Esophagus squamous epithelium (tissue), 5 donors: ENCODE measurements around the gene ZDHHC14. TPM values are rescaled to one million over a fixed set of nuclear protein-coding genes. Genes with fewer than 3 reads are reported as not detected.
"Not testable (repeated sequence)": the region's sequence is repeated elsewhere in the genome, so short reads cannot be mapped to it uniquely, and the experiment has no call there.

Experiments used
- DNase-seq: peaks from one replicate; lab custom pipeline; 2025; lab: John Stamatoyannopoulos, UW
- H3K27ac ChIP-seq, 4 donors: fragments of 200-600 bp; sonication (generic); one replicate each; pipeline ENCODE4 v1.5.1; 2016 to 2019; ENCODE audit warnings: mild to moderate bottlenecking in 1 of 4
- H3K27me3 ChIP-seq, 4 donors: fragments of 200-600 bp; sonication (generic); 1 replicate in 3 of 4; 2 replicates in 1 of 4; pipeline versions ENCODE4 v1.5.1 to v1.6.0; 2017 to 2021; ENCODE audit warnings: antibody characterized with exemption in 1 of 4
- H3K36me3 ChIP-seq, 3 donors: fragments of 200-600 bp; sonication (generic); one replicate each; pipeline ENCODE4 v1.5.1; 2016 to 2019
- H3K4me1 ChIP-seq, 3 donors: fragments of 200-600 bp; sonication (generic); one replicate each; pipeline ENCODE4 v1.5.1; 2017 to 2019
- H3K4me3 ChIP-seq, 4 donors: fragments of 200-600 bp; sonication (generic); 1 replicate in 3 of 4; 2 replicates in 1 of 4; pipeline ENCODE4 v1.5.1; 2016 to 2019; ENCODE audit warnings: mild to moderate bottlenecking in 2 of 4, moderate library complexity in 1 of 4
- H3K9me3 ChIP-seq, 3 donors: fragments of 200-600 bp; sonication (generic); one replicate each; pipeline ENCODE4 v1.5.1; 2016 to 2019
- POLR2A ChIP-seq, 4 donors: fragments of 450-650 bp; IDR thresholded peaks; one replicate each; pipeline ENCODE4 v1.6.1; 2017; ENCODE audit warnings: antibody characterized with exemption in 4 of 4, mild to moderate bottlenecking in 4 of 4, moderate library complexity in 3 of 4
- WGBS, 2 donors: methylation state at CpG; one replicate each; pipeline ENCODE4 v1.1.5; 2018; 5-methylcytosine and 5-hydroxymethylcytosine counted together
- intact Hi-C: fragments of 100-400 bp; cut with DNase I; formaldehyde crosslinking; loops from one replicate; pipeline ENCODE4 v1.15.0; 2022
- total RNA-seq, 4 donors: library from RNA; depleted of rRNA; stranded (reverse); fragments of >200 nt; gene quantifications; one replicate each; pipeline ENCODE4 v1.1.0, GENCODE V29; 2016
- TF ChIP-seq, protein P1 (sequence below), 6 experiments: fragments of 450-650 bp in 4 of 6; fragments of 200-600 bp in 2 of 6; sonication (generic) in 2 of 6; IDR thresholded peaks; one replicate each; pipeline ENCODE4 v1.5.1; 2016 to 2019; ENCODE audit warnings: antibody characterized with exemption in 6 of 6, mild to moderate bottlenecking in 4 of 6, moderate library complexity in 4 of 6
- donor health status: DM: yes; HTN: yes; CAD: no.

Gene ZDHHC14
- total RNA-seq, 4 donors from 2014 or later, result 6.1 to 15.6 (median 6.9) TPM

DNA sequence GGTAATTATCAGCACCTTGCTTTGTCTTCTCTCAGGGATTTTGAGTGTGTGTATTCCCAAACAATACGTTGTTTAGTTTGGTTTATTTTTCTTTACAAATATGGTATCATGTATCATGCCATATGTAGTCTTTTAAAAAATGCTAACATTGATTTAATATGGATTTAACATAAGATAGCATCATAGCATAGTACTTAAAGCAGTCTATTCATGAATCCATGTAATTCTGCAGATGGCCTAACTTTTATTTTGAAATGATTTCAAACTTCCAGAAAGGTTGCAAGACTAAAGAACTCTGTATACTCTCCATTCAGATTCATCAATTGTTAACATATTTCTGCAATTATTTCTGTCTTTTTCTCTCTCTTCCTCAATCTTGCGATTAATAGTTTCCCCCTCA is 7.9 kb downstream of the ZDHHC14 start:
- Histone ChIP-seq H3K27ac (no peak overlapping the region), H3K4me1 (peaks cover 0 to 1% (median 0%) of the 10 kb centered on the region in 3 donors), H3K27me3 (no peaks in the 10 kb centered on the region), H3K36me3 (no peaks in the 10 kb centered on the region), H3K9me3 (peaks cover 0 to 15% (median 0%) of the 10 kb centered on the region in 3 donors), H3K4me3 (no peak overlapping the region)
- DNase-seq, result no peak
- intact Hi-C loops, result no loop called here
- 90 to 93% methylated on average over 2 of the region's 2 CpGs for WGBS, 2 donors
- TF ChIP-seq, protein P1, sequence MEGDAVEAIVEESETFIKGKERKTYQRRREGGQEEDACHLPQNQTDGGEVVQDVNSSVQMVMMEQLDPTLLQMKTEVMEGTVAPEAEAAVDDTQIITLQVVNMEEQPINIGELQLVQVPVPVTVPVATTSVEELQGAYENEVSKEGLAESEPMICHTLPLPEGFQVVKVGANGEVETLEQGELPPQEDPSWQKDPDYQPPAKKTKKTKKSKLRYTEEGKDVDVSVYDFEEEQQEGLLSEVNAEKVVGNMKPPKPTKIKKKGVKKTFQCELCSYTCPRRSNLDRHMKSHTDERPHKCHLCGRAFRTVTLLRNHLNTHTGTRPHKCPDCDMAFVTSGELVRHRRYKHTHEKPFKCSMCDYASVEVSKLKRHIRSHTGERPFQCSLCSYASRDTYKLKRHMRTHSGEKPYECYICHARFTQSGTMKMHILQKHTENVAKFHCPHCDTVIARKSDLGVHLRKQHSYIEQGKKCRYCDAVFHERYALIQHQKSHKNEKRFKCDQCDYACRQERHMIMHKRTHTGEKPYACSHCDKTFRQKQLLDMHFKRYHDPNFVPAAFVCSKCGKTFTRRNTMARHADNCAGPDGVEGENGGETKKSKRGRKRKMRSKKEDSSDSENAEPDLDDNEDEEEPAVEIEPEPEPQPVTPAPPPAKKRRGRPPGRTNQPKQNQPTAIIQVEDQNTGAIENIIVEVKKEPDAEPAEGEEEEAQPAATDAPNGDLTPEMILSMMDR (IDR thresholded peaks at IDR 0.05), result no peak
- no peak for TF ChIP-seq POLR2A (IDR thresholded peaks at IDR 0.05)

DNA sequence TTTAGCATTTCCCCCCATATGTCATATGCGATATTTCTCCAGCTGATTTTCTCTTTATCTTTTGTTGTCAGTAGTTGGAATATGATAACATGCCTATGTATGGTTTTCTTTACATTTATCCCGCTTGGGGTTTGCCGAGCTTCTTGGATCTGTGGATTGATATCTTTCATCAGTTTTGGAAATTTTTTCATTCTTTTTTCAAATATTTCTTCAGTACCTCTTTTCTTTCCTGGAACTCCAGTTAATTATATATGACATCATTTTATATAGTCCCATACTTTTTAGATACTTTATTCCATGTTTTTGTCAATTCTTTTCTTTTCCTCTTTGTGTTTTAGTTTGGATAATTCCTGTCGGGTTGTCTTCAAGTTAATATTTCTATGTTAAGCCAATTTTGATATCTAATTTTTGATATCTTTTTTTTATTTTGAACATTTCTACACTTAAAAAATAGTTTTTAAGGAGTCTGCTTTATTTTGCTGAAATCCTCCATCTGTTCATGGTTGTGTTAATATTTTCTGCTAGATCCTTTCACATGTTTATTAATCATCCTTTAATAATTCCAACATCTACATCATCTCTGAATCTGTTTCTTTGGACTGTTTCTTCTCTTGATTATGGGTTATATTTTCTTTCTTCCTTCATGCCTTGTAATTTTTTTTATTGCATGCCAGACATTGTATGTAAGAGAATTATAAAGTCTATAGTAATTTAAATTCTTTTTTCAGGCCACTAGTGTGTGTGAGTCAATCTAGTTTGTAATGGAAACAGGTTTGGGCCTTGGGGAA is 9.5 kb downstream of the ZDHHC14 start:
- no peaks in the 10 kb centered on the region for H3K4me1 ChIP-seq
- DNase-seq, result no peak
- no peak overlapping the region for H3K4me3 ChIP-seq
- TF ChIP-seq, protein P1 (IDR thresholded peaks at IDR 0.05), result no peak
- TF ChIP-seq POLR2A (IDR thresholded peaks at IDR 0.05), result no peak
- no peaks in the 10 kb centered on the region for H3K27me3 ChIP-seq
- peaks cover 0 to 15% (median 0%) of the 10 kb centered on the region in 3 donors for H3K9me3 ChIP-seq
- intact Hi-C loops, result no loop called here
- 96 to 99% methylated on average over 4 of the region's 4 CpGs for WGBS, 2 donors
- H3K27ac ChIP-seq, result no peak overlapping the region
- H3K36me3 ChIP-seq, result no peaks in the 10 kb centered on the region

DNA sequence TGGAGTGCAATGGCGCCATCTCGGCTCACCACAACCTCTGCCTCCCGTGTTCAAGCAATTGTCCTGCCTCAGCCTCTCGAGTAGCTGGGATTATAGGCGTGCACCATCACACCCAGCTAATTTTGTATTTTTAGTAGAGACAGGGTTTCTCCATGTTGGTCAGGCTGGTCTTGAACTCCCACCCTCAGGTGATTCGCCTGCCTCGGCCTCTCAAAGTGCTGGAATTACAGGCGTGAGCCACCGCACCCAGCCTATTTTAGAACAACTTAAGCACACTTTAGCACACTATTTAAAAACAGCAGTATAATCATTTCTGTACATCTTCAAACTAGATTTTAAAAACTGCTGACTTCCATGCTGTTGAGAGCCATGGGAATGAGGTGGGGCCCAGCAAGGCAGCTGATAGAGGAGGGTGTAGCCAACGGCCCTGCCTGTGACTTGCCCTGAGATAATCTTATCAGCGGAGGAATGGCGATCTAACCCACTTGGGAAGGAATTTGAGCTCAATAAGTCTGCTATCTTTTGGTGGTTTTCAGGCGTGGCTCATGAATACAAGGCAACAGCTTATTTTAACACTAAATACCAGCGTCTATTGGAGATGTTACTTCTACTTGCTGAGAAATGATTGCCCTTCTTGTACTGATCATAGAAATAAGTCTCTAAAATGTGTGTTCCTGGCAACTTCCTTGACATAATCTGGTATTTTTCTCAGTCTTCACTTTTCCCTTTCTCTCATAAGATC is 12.1 kb downstream of the ZDHHC14 start:
- intact Hi-C loops, result no loop called here

DNA sequence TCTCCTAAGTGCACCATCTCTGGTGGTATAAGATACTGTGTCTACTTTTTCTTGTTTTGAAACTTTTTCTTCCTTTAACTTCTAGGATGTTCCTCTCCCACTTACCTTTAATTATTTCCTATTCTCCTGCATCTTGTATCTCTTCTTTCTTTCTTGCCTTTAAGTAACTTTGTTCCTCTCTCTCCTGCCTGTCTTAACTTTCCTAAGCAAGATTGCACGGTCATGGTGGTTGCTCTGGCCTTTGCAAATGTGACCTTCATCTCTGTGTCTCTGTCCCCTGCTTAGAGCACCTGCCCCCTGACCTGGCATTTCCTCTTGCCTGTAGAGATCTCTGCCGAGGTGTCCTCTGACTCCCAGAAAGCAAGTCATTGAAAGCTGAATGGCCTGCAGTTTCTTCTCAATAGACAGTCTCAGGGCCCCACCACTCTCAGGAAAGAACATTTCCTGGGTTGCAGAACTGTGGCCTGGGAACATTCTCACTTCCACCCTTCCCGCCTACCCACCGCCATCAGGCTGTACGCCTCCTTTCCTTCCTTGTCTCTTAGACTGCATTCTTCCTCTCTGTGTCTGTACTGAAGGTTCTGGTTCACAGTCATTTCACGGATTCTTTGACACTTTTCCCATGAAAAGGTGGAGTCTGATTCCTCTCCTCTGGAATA is 12.8 kb downstream of the ZDHHC14 start:
- no peaks in the 10 kb centered on the region for H3K4me1 ChIP-seq
- no peaks in the 10 kb centered on the region for H3K27me3 ChIP-seq
- H3K36me3 ChIP-seq, result no peaks in the 10 kb centered on the region
- TF ChIP-seq, protein P1 (IDR thresholded peaks at IDR 0.05), result no peak
- no peak for TF ChIP-seq POLR2A (IDR thresholded peaks at IDR 0.05)
- intact Hi-C loops, result no loop called here
- DNase-seq, result no peak
- H3K4me3 ChIP-seq, result no peak overlapping the region
- 81 to 85% methylated on average over 6 of the region's 6 CpGs for WGBS, 2 donors
- H3K27ac ChIP-seq, result no peak overlapping the region
- peaks cover 0 to 15% (median 0%) of the 10 kb centered on the region in 3 donors for H3K9me3 ChIP-seq

More for the DNA sequence above, 12.1 kb downstream of the ZDHHC14 start:
- Histone ChIP-seq H3K4me1 (no peaks in the 10 kb centered on the region), H3K4me3 (no peak overlapping the region), H3K27me3 (no peaks in the 10 kb centered on the region), H3K36me3 (no peaks in the 10 kb centered on the region), H3K27ac (no peak overlapping the region), H3K9me3 (peaks cover 0 to 15% (median 0%) of the 10 kb centered on the region in 3 donors)
- WGBS, 2 donors, result 86 to 90% methylated on average over 10 to 14 of the region's 14 CpGs
- DNase-seq, result no peak
- TF ChIP-seq, protein P1 (IDR thresholded peaks at IDR 0.05), result no peak
- TF ChIP-seq POLR2A (IDR thresholded peaks at IDR 0.05), result no peak

DNA sequence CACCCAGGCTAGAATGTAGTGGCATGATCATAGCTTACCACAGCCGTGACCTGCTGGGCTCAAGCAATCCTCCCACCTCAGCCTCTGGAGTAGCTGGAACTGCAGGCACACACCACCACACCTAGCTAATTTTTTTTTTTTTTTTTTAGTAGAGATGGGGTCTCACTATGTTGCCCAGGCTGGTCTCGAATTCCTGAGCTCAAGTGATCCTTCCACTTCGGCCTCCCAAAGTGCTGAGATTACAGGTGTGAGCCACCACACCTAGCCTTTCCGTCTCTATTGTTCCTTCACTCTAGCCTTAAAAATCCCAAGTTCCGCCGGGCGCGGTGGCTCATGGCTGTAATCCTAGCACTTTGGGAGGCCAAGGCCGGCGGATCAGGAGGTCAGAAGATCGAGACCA is 14.2 kb downstream of the ZDHHC14 start:
- H3K27ac ChIP-seq, H3K27me3 ChIP-seq, intact Hi-C loops, DNase-seq, H3K4me3 ChIP-seq, H3K4me1 ChIP-seq, H3K36me3 ChIP-seq: not testable (repeated sequence)
- H3K9me3 ChIP-seq, result peaks cover 0 to 13% (median 0%) of the 10 kb centered on the region in 3 donors
- WGBS, 2 donors, result 89 to 90% methylated on average over 1 to 6 of the region's 11 CpGs
